ENCODE data around the gene DMXL2.

The DMXL2 gene

GRCh38 chr15:51576911-51577500 lies 45.6 kb downstream of the DMXL2 start:
- no peak for TF ChIP-seq POLR2AphosphoS5 (IDR thresholded peaks at IDR 0.05; ENCODE audit: low read depth, low read length)
- no peak for TF ChIP-seq SIN3A (IDR thresholded peaks at IDR 0.05; ENCODE audit: borderline replicate concordance, insufficient read depth, low read length)
- TF ChIP-seq REST (IDR thresholded peaks at IDR 0.05; ENCODE audit: insufficient read depth in 1 of 2, low read depth in 2 of 2, low read length in 2 of 2) = no peak
- TF ChIP-seq FOXP2 (optimal IDR thresholded peaks at IDR 0.05; ENCODE audit: borderline replicate concordance, extremely low read depth, extremely low read length, insufficient read depth) = no peak
- TF ChIP-seq TAF1 (IDR thresholded peaks at IDR 0.05; ENCODE audit: borderline replicate concordance, insufficient read depth, low read length) = no peak

DNA sequence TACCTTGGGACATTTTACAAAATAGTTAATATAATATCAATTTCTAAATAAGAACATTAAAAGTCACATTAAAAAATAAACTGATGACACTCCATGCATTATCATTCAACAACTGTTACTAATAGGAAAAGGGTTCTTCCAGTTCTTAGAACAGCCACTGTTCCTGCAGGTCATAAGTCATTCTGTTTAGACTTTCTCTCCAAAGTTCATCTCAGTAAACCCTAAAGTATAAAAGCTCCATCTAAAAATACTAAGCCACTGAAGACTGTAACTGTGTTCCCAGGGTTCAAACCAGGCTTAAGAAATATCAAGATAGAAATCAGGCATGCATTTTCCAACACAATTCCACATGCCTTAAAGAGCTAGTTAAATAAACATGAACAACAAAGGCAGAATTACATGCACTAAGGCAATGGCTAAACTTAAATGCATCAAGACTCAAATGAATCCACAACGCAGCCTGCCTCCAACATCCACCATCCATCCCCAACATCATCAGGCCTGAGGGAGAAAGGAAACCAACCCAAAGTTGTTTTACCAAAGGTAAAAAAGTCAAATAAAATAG lies 46.2 kb downstream of the DMXL2 start:
- TF ChIP-seq POLR2AphosphoS5 (IDR thresholded peaks at IDR 0.05; ENCODE audit: low read depth, low read length) (no peak), SIN3A (IDR thresholded peaks at IDR 0.05; ENCODE audit: borderline replicate concordance, insufficient read depth, low read length) (no peak), FOXP2 (optimal IDR thresholded peaks at IDR 0.05; ENCODE audit: borderline replicate concordance, extremely low read depth, extremely low read length, insufficient read depth) (no peak), TAF1 (IDR thresholded peaks at IDR 0.05; ENCODE audit: borderline replicate concordance, insufficient read depth, low read length) (no peak), REST (IDR thresholded peaks at IDR 0.05; ENCODE audit: insufficient read depth in 1 of 2, low read depth in 2 of 2, low read length in 2 of 2) (no peak)

DNA sequence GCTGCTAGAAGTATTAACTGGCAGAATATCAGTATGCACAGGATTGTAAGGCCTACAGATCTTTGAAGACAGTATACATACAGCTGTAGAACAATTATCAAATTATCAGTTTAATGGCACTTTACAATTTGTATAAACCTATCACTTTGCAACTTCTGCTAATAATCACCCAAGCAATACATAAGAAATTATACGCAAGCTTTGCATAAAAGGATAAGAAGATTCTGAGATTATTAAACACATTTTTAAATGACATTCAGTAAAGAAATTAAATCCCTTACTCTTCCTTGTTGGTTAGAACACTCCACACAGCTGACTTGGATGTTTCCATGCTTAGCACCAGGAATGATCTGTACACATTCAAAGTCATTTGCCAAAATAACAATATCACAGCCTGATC lies 46.8 kb downstream of the DMXL2 start:
- no peak for TF ChIP-seq FOXP2 (optimal IDR thresholded peaks at IDR 0.05; ENCODE audit: borderline replicate concordance, extremely low read depth, extremely low read length, insufficient read depth)
- no peak for TF ChIP-seq SIN3A (IDR thresholded peaks at IDR 0.05; ENCODE audit: borderline replicate concordance, insufficient read depth, low read length)
- no peak for TF ChIP-seq TAF1 (IDR thresholded peaks at IDR 0.05; ENCODE audit: borderline replicate concordance, insufficient read depth, low read length)
- TF ChIP-seq REST (IDR thresholded peaks at IDR 0.05; ENCODE audit: insufficient read depth in 1 of 2, low read depth in 2 of 2, low read length in 2 of 2) = no peak
- no peak for TF ChIP-seq POLR2AphosphoS5 (IDR thresholded peaks at IDR 0.05; ENCODE audit: low read depth, low read length)

GRCh38 chr15:51561271-51561670 lies 61.3 kb downstream of the DMXL2 start:
- TF ChIP-seq REST (IDR thresholded peaks at IDR 0.05; ENCODE audit: insufficient read depth in 1 of 2, low read depth in 2 of 2, low read length in 2 of 2) (no peak), POLR2AphosphoS5 (IDR thresholded peaks at IDR 0.05; ENCODE audit: low read depth, low read length) (no peak), TAF1 (IDR thresholded peaks at IDR 0.05; ENCODE audit: borderline replicate concordance, insufficient read depth, low read length) (no peak), SIN3A (IDR thresholded peaks at IDR 0.05; ENCODE audit: borderline replicate concordance, insufficient read depth, low read length) (no peak), FOXP2 (optimal IDR thresholded peaks at IDR 0.05; ENCODE audit: borderline replicate concordance, extremely low read depth, extremely low read length, insufficient read depth) (no peak)
